Left forelimb (tissue), 1 donor: ENCODE results near the gene XPC.
"Not testable (repeated sequence)": the region's sequence is repeated elsewhere in the genome, so short reads cannot be mapped to it uniquely, and the experiment has no call there.

ENCODE experiments used
- DNase-seq: peaks from one replicate; pipeline ENCODE4 v3.0.0-alpha.2; 2018; ENCODE audit warnings: low spot score

XPC gene

GRCh38 chr3:14119651-14120050 lies 58.8 kb downstream of the XPC start:
- DNase-seq = no peak

GRCh38 chr3:14118400-14119381 lies 59.7 kb downstream of the XPC start:
- DNase-seq = no peak

DNA sequence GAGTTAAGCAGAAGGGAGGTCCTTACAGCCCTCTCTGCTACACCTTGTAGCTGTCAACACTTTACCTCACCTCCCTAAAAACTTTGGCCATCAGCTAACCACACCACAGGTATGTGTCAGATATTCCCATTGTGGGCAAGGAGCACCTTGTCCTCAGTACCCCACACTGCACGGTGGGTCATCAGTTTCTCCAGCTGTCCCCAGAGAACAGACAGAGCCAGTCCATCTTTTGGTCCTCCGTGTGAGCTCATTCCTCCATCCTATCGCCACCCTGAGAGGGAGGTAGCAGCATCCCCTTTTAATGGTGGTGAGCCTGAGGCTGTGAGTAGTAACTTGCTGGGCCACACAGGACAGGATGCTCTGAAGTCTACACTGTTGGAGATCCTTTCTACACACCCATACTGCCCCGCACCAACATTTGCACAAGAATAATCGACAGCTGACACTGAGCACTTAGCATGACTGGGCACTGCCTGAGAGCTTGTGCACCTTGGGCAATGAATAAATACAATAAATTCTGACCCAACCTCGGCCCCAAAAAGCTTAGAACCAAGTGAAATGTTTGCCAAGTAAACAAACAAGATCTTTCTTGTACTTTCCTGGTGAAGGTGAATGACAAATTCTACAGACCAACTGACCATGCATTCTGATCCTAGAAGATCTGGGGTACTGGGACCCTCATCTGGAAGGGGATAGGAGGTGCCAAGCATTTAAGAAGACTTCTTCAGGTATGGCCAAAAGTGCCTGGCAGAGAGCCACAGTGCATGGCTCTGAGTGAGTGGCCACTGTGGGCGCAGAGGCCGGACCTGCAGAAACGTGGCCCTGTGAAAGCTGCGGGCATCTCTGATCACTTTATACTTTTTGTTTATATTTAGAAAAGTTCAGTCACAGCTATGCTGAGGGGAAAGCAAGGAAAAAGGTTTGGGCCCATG lies 60.7 kb downstream of the XPC start:
- no peak for DNase-seq

- DNase-seq = no peak
Measured at GRCh38 chr3:14113965-14114635, 64.3 kb downstream of the XPC start.

- DNase-seq = no peak
Measured at GRCh38 chr3:14110699-14111098, 67.7 kb downstream of the XPC start.

DNA sequence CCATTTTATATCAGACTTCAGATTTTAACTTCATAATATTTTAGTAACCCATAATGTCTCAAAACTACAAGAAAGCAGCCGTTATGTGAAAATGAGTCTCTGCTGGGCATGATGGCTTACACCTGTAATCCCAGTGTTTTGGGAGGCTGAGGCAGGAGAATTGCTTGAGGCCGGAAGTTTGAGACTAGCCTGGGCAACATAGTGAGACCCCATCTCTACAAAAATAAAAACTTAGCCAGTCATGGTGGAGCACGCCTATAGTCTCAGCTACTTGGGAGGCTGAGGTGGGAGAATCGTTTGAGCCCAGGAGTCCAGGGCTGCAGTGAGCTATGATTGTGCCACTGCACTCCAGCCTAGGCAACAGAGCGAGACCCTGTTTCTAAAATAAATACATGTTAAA lies 68.6 kb downstream of the XPC start:
- not testable (repeated sequence) for DNase-seq

GRCh38 chr3:14097616-14098391 lies 80.6 kb downstream of the XPC start:
- no peak for DNase-seq

DNA sequence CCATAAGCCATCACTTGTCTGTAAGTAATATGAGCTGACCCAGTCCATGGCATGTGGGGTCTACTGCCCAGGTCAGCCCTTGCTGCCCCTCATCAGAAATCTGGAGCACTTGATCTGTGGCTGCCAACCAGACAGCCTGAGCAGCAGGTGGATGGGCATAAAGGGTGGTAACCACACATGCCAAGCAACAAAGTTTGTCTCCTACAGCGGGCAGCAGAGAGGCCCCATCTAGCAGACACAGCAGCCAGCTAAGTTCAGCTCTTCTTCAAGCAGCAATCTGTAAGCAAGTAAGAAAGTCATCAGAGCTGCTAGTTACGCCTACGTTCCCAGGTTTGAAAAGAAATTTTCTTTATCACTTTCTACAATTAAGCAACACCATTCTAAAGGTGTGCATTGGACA lies 81.7 kb downstream of the XPC start:
- DNase-seq = no peak
